COLO668 (cell line): ENCODE results near the gene CD200.

Experiments used
- DNase-seq: peaks from one replicate; lab custom pipeline; 2025; ENCODE audit not compliant: unreplicated experiment; lab: John Stamatoyannopoulos, UW

The CD200 gene

GRCh38 chr3:112407888-112408702 is 75.1 kb downstream of the CD200 start:
- no peak for DNase-seq

- DNase-seq: no peak
Measured at GRCh38 chr3:112409041-112409440, 76.1 kb downstream of the CD200 start.

GRCh38 chr3:112411425-112411824 is 78.5 kb downstream of the CD200 start:
- no peak for DNase-seq
